GM18511 (cell line): ENCODE data around the gene IL18RAP.

Experiments used
- ATAC-seq: cut with Tn5 transposase; IDR thresholded peaks from one replicate; pipeline ENCODE4 v1.9.1; 2021; ENCODE audit warnings: mild to moderate bottlenecking, moderate library complexity; ENCODE audit not compliant: unreplicated experiment

The IL18RAP gene

GRCh38 chr2:102451968-102452367 lies 29.0 kb downstream of the IL18RAP start:
- ATAC-seq = no peak

GRCh38 chr2:102453501-102453900 lies 30.5 kb downstream of the IL18RAP start:
- ATAC-seq = no peak

GRCh38 chr2:102455061-102455670 lies 32.2 kb downstream of the IL18RAP start:
- ATAC-seq = no peak

GRCh38 chr2:102460467-102460866 lies 37.5 kb downstream of the IL18RAP start:
- no peak for ATAC-seq

- no peak for ATAC-seq
Measured at GRCh38 chr2:102461188-102461587, 38.2 kb downstream of the IL18RAP start.

GRCh38 chr2:102463160-102463559 lies 40.2 kb downstream of the IL18RAP start:
- ATAC-seq = no peak

- no peak for ATAC-seq
Measured at GRCh38 chr2:102470168-102470567, 47.2 kb downstream of the IL18RAP start.

GRCh38 chr2:102473020-102473419 lies 50.1 kb downstream of the IL18RAP start, which contains the start of gene SLC9A4:
Gene SLC9A4 (plus strand): TSS chr2:102473226. CDS start chr2:102473760, 534 bp downstream.
- peak; percentile 72 for ATAC-seq

- ATAC-seq = no peak
Measured at GRCh38 chr2:102473631-102474030, 50.7 kb downstream of the IL18RAP start.

- no peak for ATAC-seq
Measured at GRCh38 chr2:102474785-102475184, 51.8 kb downstream of the IL18RAP start.

- no peak for ATAC-seq
Measured at GRCh38 chr2:102478686-102479470, 55.9 kb downstream of the IL18RAP start.

GRCh38 chr2:102480285-102481195 lies 57.6 kb downstream of the IL18RAP start:
- ATAC-seq = no peak

GRCh38 chr2:102481931-102482330 lies 59.0 kb downstream of the IL18RAP start:
- ATAC-seq = no peak

GRCh38 chr2:102483086-102483485 lies 60.1 kb downstream of the IL18RAP start:
- no peak for ATAC-seq

GRCh38 chr2:102484310-102485061 lies 61.5 kb downstream of the IL18RAP start:
- ATAC-seq = no peak

- no peak for ATAC-seq
Measured at GRCh38 chr2:102485147-102485785, 62.3 kb downstream of the IL18RAP start.

GRCh38 chr2:102486941-102487702 lies 64.2 kb downstream of the IL18RAP start:
- ATAC-seq = no peak

- ATAC-seq = no peak
Measured at GRCh38 chr2:102487761-102488462, 65.0 kb downstream of the IL18RAP start.

- ATAC-seq = no peak
Measured at GRCh38 chr2:102489646-102490045, 66.7 kb downstream of the IL18RAP start.
